Measurements from ENCODE around the gene RNF157.
"Not testable (repeated sequence)": the region's sequence is repeated elsewhere in the genome, so short reads cannot be mapped to it uniquely, and the experiment has no call there.

The RNF157 gene

GRCh38 chr17:76207275-76208059, 32.8 kb downstream of the RNF157 start:
- Histone ChIP-seq H3K79me2 (ENCODE audit: control insufficient read depth, insufficient read depth, low read length) (no peaks in the 10 kb centered on the region), H3K79me1 (ENCODE audit: low read length) (no peaks in the 10 kb centered on the region), H2BK15ac (replicated peaks; ENCODE audit: low read depth) (no peak overlapping the region), H3K27ac (ENCODE audit: low read depth, low read length) (no peak overlapping the region), H2BK120ac (ENCODE audit: low read depth, low read length) (no peak overlapping the region), H3K4ac (ENCODE audit: low read depth, low read length) (no peak overlapping the region), H2AK5ac (ENCODE audit: low read length) (no peak overlapping the region), H3K4me2 (ENCODE audit: low read length) (no peak overlapping the region), H4K5ac (ENCODE audit: low read length) (no peak overlapping the region), H3K4me3 (ENCODE audit: low read length) (no peak overlapping the region), H4K8ac (ENCODE audit: low read depth, low read length) (no peak overlapping the region), H3K18ac (ENCODE audit: low read length) (no peak overlapping the region), H2BK5ac (ENCODE audit: low read length) (no peak overlapping the region), H3K36me3 (ENCODE audit: control insufficient read depth, insufficient read depth, low read length) (no peaks in the 10 kb centered on the region), H3K4me1 (ENCODE audit: control insufficient read depth, low read depth, low read length) (no peaks in the 10 kb centered on the region), H3K23ac (ENCODE audit: low read length) (no peak overlapping the region), H3K27me3 (ENCODE audit: insufficient read depth, low read length, poor library complexity) (no peaks in the 10 kb centered on the region), H3K9ac (ENCODE audit: low read length) (no peak overlapping the region), H3K56ac (ENCODE audit: low read length) (no peak overlapping the region)
- WGBS (ENCODE audit: extremely low coverage, insufficient coverage, low lambda C conversion rate): no CpG with 5 or more reads among the region's 7 CpGs
- DNase-seq: no peak

- H3K9ac ChIP-seq (ENCODE audit: low read length); H3K18ac ChIP-seq (ENCODE audit: low read length); H3K4me3 ChIP-seq (ENCODE audit: low read length); H2BK15ac ChIP-seq (replicated peaks; ENCODE audit: low read depth); H4K5ac ChIP-seq (ENCODE audit: low read length); H3K27ac ChIP-seq (ENCODE audit: low read depth, low read length); H4K8ac ChIP-seq (ENCODE audit: low read depth, low read length); H3K36me3 ChIP-seq (ENCODE audit: control insufficient read depth, insufficient read depth, low read length); H3K56ac ChIP-seq (ENCODE audit: low read length); H3K4me2 ChIP-seq (ENCODE audit: low read length); H3K79me2 ChIP-seq (ENCODE audit: control insufficient read depth, insufficient read depth, low read length); H2AK5ac ChIP-seq (ENCODE audit: low read length); H3K4me1 ChIP-seq (ENCODE audit: control insufficient read depth, low read depth, low read length); H2BK5ac ChIP-seq (ENCODE audit: low read length); H2BK120ac ChIP-seq (ENCODE audit: low read depth, low read length); H3K79me1 ChIP-seq (ENCODE audit: low read length); H3K23ac ChIP-seq (ENCODE audit: low read length); DNase-seq; H3K27me3 ChIP-seq (ENCODE audit: insufficient read depth, low read length, poor library complexity); H3K4ac ChIP-seq (ENCODE audit: low read depth, low read length): not testable (repeated sequence)
- WGBS (ENCODE audit: extremely low coverage, insufficient coverage, low lambda C conversion rate): no CpG with 5 or more reads among the region's 9 CpGs
These were observed 34.6 kb downstream of the RNF157 start for GRCh38 chr17:76205542-76206144.

GRCh38 chr17:76204277-76204676, 36.0 kb downstream of the RNF157 start:
- Histone ChIP-seq H4K5ac (ENCODE audit: low read length) (no peak overlapping the region), H3K18ac (ENCODE audit: low read length) (no peak overlapping the region), H3K4me3 (ENCODE audit: low read length) (no peak overlapping the region), H2BK120ac (ENCODE audit: low read depth, low read length) (no peak overlapping the region), H3K27me3 (ENCODE audit: insufficient read depth, low read length, poor library complexity) (no peaks in the 10 kb centered on the region), H3K27ac (ENCODE audit: low read depth, low read length) (no peak overlapping the region), H3K79me1 (ENCODE audit: low read length) (no peaks in the 10 kb centered on the region), H3K9ac (ENCODE audit: low read length) (no peak overlapping the region), H3K4me2 (ENCODE audit: low read length) (no peak overlapping the region), H3K56ac (ENCODE audit: low read length) (no peak overlapping the region), H3K4me1 (ENCODE audit: control insufficient read depth, low read depth, low read length) (no peaks in the 10 kb centered on the region), H4K8ac (ENCODE audit: low read depth, low read length) (no peak overlapping the region), H3K4ac (ENCODE audit: low read depth, low read length) (no peak overlapping the region), H3K23ac (ENCODE audit: low read length) (no peak overlapping the region), H2BK5ac (ENCODE audit: low read length) (no peak overlapping the region), H3K79me2 (ENCODE audit: control insufficient read depth, insufficient read depth, low read length) (no peaks in the 10 kb centered on the region), H2BK15ac (replicated peaks; ENCODE audit: low read depth) (no peak overlapping the region), H2AK5ac (ENCODE audit: low read length) (no peak overlapping the region), H3K36me3 (ENCODE audit: control insufficient read depth, insufficient read depth, low read length) (no peaks in the 10 kb centered on the region)
- no peak for DNase-seq
- no CpG with 5 or more reads among the region's 3 CpGs for WGBS (ENCODE audit: extremely low coverage, insufficient coverage, low lambda C conversion rate)

- WGBS (ENCODE audit: extremely low coverage, insufficient coverage, low lambda C conversion rate): no CpG with 5 or more reads among the region's 4 CpGs
- no peak overlapping the region for H3K56ac ChIP-seq (ENCODE audit: low read length)
- no peak for DNase-seq
These were observed 39.9 kb downstream of the RNF157 start for GRCh38 chr17:76200354-76200753.

GRCh38 chr17:76199469-76199868, 40.8 kb downstream of the RNF157 start:
- H3K18ac ChIP-seq (ENCODE audit: low read length): no peak overlapping the region
- no peaks in the 10 kb centered on the region for H3K27me3 ChIP-seq (ENCODE audit: insufficient read depth, low read length, poor library complexity)
- H2BK15ac ChIP-seq (replicated peaks; ENCODE audit: low read depth): no peak overlapping the region
- H3K4ac ChIP-seq (ENCODE audit: low read depth, low read length): no peak overlapping the region
- DNase-seq: no peak
- H4K5ac ChIP-seq (ENCODE audit: low read length): no peak overlapping the region
- H3K56ac ChIP-seq (ENCODE audit: low read length): no peak overlapping the region
- H3K27ac ChIP-seq (ENCODE audit: low read depth, low read length): no peak overlapping the region
- no peak overlapping the region for H3K23ac ChIP-seq (ENCODE audit: low read length)
- no peaks in the 10 kb centered on the region for H3K36me3 ChIP-seq (ENCODE audit: control insufficient read depth, insufficient read depth, low read length)
- no peak overlapping the region for H3K4me3 ChIP-seq (ENCODE audit: low read length)
- H3K4me2 ChIP-seq (ENCODE audit: low read length): no peak overlapping the region
- H3K9ac ChIP-seq (ENCODE audit: low read length): no peak overlapping the region
- WGBS (ENCODE audit: extremely low coverage, insufficient coverage, low lambda C conversion rate): no CpG with 5 or more reads among the region's 4 CpGs
- H3K79me1 ChIP-seq (ENCODE audit: low read length): no peaks in the 10 kb centered on the region
- no peak overlapping the region for H4K8ac ChIP-seq (ENCODE audit: low read depth, low read length)
- no peaks in the 10 kb centered on the region for H3K4me1 ChIP-seq (ENCODE audit: control insufficient read depth, low read depth, low read length)
- no peak overlapping the region for H2AK5ac ChIP-seq (ENCODE audit: low read length)
- H2BK5ac ChIP-seq (ENCODE audit: low read length): no peak overlapping the region
- no peak overlapping the region for H2BK120ac ChIP-seq (ENCODE audit: low read depth, low read length)
- no peaks in the 10 kb centered on the region for H3K79me2 ChIP-seq (ENCODE audit: control insufficient read depth, insufficient read depth, low read length)

More at GRCh38 chr17:76200354-76200753, 39.9 kb downstream of the RNF157 start:
- no peak overlapping the region for H2BK120ac ChIP-seq (ENCODE audit: low read depth, low read length)
- no peaks in the 10 kb centered on the region for H3K36me3 ChIP-seq (ENCODE audit: control insufficient read depth, insufficient read depth, low read length)
- H3K4me3 ChIP-seq (ENCODE audit: low read length): no peak overlapping the region
- no peak overlapping the region for H3K27ac ChIP-seq (ENCODE audit: low read depth, low read length)
- no peak overlapping the region for H3K23ac ChIP-seq (ENCODE audit: low read length)
- H3K4me1 ChIP-seq (ENCODE audit: control insufficient read depth, low read depth, low read length): no peaks in the 10 kb centered on the region
- no peak overlapping the region for H2BK5ac ChIP-seq (ENCODE audit: low read length)
- no peaks in the 10 kb centered on the region for H3K79me2 ChIP-seq (ENCODE audit: control insufficient read depth, insufficient read depth, low read length)
- no peak overlapping the region for H3K9ac ChIP-seq (ENCODE audit: low read length)
- H4K8ac ChIP-seq (ENCODE audit: low read depth, low read length): no peak overlapping the region
- H3K4ac ChIP-seq (ENCODE audit: low read depth, low read length): no peak overlapping the region
- no peak overlapping the region for H2AK5ac ChIP-seq (ENCODE audit: low read length)
- no peak overlapping the region for H4K5ac ChIP-seq (ENCODE audit: low read length)
- no peak overlapping the region for H3K4me2 ChIP-seq (ENCODE audit: low read length)
- no peak overlapping the region for H3K18ac ChIP-seq (ENCODE audit: low read length)
- H3K79me1 ChIP-seq (ENCODE audit: low read length): no peaks in the 10 kb centered on the region
- no peak overlapping the region for H2BK15ac ChIP-seq (replicated peaks; ENCODE audit: low read depth)
- H3K27me3 ChIP-seq (ENCODE audit: insufficient read depth, low read length, poor library complexity): no peaks in the 10 kb centered on the region
